HCT116 (cell line): Measurements from ENCODE around the gene KLK5. TPM values are rescaled to one million over a fixed set of nuclear protein-coding genes. Genes with fewer than 3 reads are reported as not detected.

Experiments
- ATAC-seq: fragments of 200-7000 bp; cut with Tn5 transposase; 2 replicates; pipeline ENCODE4 v1.9.1; 2020; ENCODE audit warnings: mild to moderate bottlenecking, moderate library complexity
- BruUV-seq: library from RNA; stranded (reverse); fragments of 400-500 nt; replicated peaks from 2 replicates; lab custom pipeline; 2021; lab: Mats Ljungman, UMichigan
- CTCF ChIA-PET: fragments of 300-600 bp; sonication (Branson Sonifier 250); formaldehyde crosslinking; loops from one replicate; lab custom pipeline; 2021; ENCODE audit warnings: antibody characterized with exemption; lab: Charles Lee
- POLR2A ChIA-PET: fragments of 300-600, 350-600 bp; sonication (Branson Sonifier 250); formaldehyde crosslinking; loops from one replicate; lab custom pipeline; 2021; ENCODE audit warnings: antibody characterized with exemption; lab: Charles Lee
- RAD21 ChIA-PET, 2 experiments: fragments of 300-600 bp; sonication (Branson Sonifier 250); formaldehyde crosslinking; loops; one replicate each; lab custom pipeline; 2023; ENCODE audit warnings: low total read pairs in 2 of 2; ENCODE audit not compliant: uncharacterized antibody in 2 of 2, unreplicated experiment in 2 of 2, low non-redundant PET in 1 of 2; lab: Charles Lee
- DNase-seq: peaks from one replicate; pipeline ENCODE4 v3.0.0-alpha.2; 2010; ENCODE audit warnings: low read depth, low spot score
- H2AFZ ChIP-seq: fragments of 200-600 bp; shearing (Covaris generic), sonication (generic); 2 replicates; pipeline ENCODE4 v1.6.1; 2017; ENCODE audit warnings: low read depth, mixed run types, mixed read lengths, antibody characterized with exemption, low read length; ENCODE audit not compliant: poor library complexity, severe bottlenecking
- H3K27ac ChIP-seq: 2 replicates; pipeline ENCODE4 v1.5.1; 2012; ENCODE audit warnings: low read depth, low read length
- H3K27me3 ChIP-seq: fragments of 200-600 bp; sonication (generic); 2 replicates; pipeline ENCODE4 v1.6.1; 2016; ENCODE audit warnings: mixed run types, low read length, mixed read lengths; ENCODE audit not compliant: insufficient read depth
- H3K36me3 ChIP-seq, 2 experiments: fragments of 200-500 bp in 1 of 2; fragments of 200-600 bp in 1 of 2; sonication (Bioruptor generic) in 1 of 2; sonication (generic) in 1 of 2; 2 replicates each; pipeline versions ENCODE4 v1.5.1 to v1.6.1; 2014 to 2016; ENCODE audit warnings: low read length in 2 of 2, inconsistent platforms in 1 of 2, mixed read lengths in 1 of 2, mixed run types in 1 of 2; ENCODE audit not compliant: insufficient read depth in 2 of 2, control insufficient read depth in 1 of 2
- H3K4me1 ChIP-seq, 2 experiments: fragments of 200-600 bp in 1 of 2; sonication (generic) in 1 of 2; 2 replicates each; pipeline versions ENCODE4 v1.5.1 to v1.6.1; 2012 to 2017; ENCODE audit warnings: low read length in 2 of 2, inconsistent platforms in 1 of 2, mild to moderate bottlenecking in 1 of 2, mixed read lengths in 1 of 2, mixed run types in 1 of 2, moderate library complexity in 1 of 2; ENCODE audit not compliant: insufficient read depth in 2 of 2, control insufficient read depth in 1 of 2
- H3K4me2 ChIP-seq: fragments of 200-600 bp; sonication (generic); 2 replicates; pipeline ENCODE4 v1.6.1; 2017; ENCODE audit warnings: mixed run types, low read length, mixed read lengths
- H3K4me3 ChIP-seq, 2 experiments: fragments of 200-600 bp in 1 of 2; sonication (generic) in 1 of 2; replicated peaks in 1 of 2; 2 replicates each; pipeline ENCODE4 v1.5.1; 2011 to 2016; ENCODE audit warnings: low read length in 2 of 2, control low read depth in 1 of 2, low read depth in 1 of 2, mild to moderate bottlenecking in 1 of 2, mixed read lengths in 1 of 2, mixed run types in 1 of 2
- H3K79me2 ChIP-seq: fragments of 200-600 bp; sonication (generic); 2 replicates; pipeline ENCODE4 v1.6.1; 2017; ENCODE audit warnings: mild to moderate bottlenecking, mixed run types, low read length, moderate library complexity, mixed read lengths; ENCODE audit not compliant: insufficient read depth
- H3K9ac ChIP-seq: fragments of 200-600 bp; sonication (generic); 2 replicates; pipeline ENCODE4 v1.6.1; 2016; ENCODE audit warnings: low read length, mixed read lengths
- H3K9me2 ChIP-seq: fragments of 200-600 bp; sonication (generic), shearing (Covaris generic); 2 replicates; pipeline ENCODE4 v1.6.1; 2017; ENCODE audit warnings: mixed run types, mild to moderate bottlenecking, moderate library complexity; ENCODE audit not compliant: insufficient read depth
- H3K9me3 ChIP-seq, 2 experiments: fragments of 200-500 bp in 1 of 2; fragments of 200-600 bp in 1 of 2; sonication (Bioruptor generic) in 1 of 2; sonication (generic) in 1 of 2; 2 replicates each; pipeline ENCODE4 v1.6.1; 2014 to 2017; ENCODE audit warnings: low read length in 2 of 2, mixed read lengths in 2 of 2, inconsistent platforms in 1 of 2, low read depth in 1 of 2, mild to moderate bottlenecking in 1 of 2, mixed run types in 1 of 2, moderate library complexity in 1 of 2; ENCODE audit not compliant: control insufficient read depth in 1 of 2, insufficient read depth in 1 of 2
- H4K20me1 ChIP-seq: fragments of 200-600 bp; sonication (generic), shearing (Covaris generic); 2 replicates; pipeline ENCODE4 v1.6.1; 2017; ENCODE audit warnings: mixed run types, mild to moderate bottlenecking, moderate library complexity; ENCODE audit not compliant: insufficient read depth
- CTCF ChIP-seq, 3 experiments: fragments of 200-600 bp in 1 of 3; sonication (generic) in 1 of 3; IDR thresholded peaks in 2 of 3; conservative IDR thresholded peaks in 1 of 3; 2 replicates each; pipeline ENCODE4 v1.5.1; 2012 to 2017; ENCODE audit warnings: low read depth in 2 of 3, low read length in 2 of 3, antibody characterized with exemption in 1 of 3, borderline replicate concordance in 1 of 3, control low read depth in 1 of 3, mild to moderate bottlenecking in 1 of 3, mixed read lengths in 1 of 3, mixed run types in 1 of 3, moderate library complexity in 1 of 3; ENCODE audit not compliant: insufficient read depth in 1 of 3
- JUND ChIP-seq: IDR thresholded peaks from 2 replicates; pipeline ENCODE4 v1.6.1; 2012
- MAX ChIP-seq: IDR thresholded peaks from 2 replicates; pipeline ENCODE4 v1.6.1; 2012
- RAD21 ChIP-seq: IDR thresholded peaks from 2 replicates; pipeline ENCODE4 v1.6.1; 2012; ENCODE audit warnings: low read depth, mild to moderate bottlenecking
- REST ChIP-seq: IDR thresholded peaks from 2 replicates; pipeline ENCODE4 v1.6.1; 2012; ENCODE audit warnings: low read depth
- ZFX ChIP-seq: fragments of 450-650 bp; IDR thresholded peaks from 2 replicates; pipeline ENCODE4 v1.6.1; 2017
- intact Hi-C: fragments of 100-400 bp; cut with micrococcal nuclease; formaldehyde crosslinking; loops from 2 replicates; pipeline ENCODE4 v1.10.0; 2022
- total RNA-seq: library from RNA; stranded (reverse); gene quantifications from one replicate; pipeline ENCODE4 v1.2.1, GENCODE V29; 2021; ENCODE audit not compliant: unreplicated experiment

KLK5 gene
- total RNA-seq, 1 experiment from 2014 or later, result 1.2 TPM

GRCh38 chr19:50922317-50922853, 30.5 kb downstream of the KLK5 start:
- H3K79me2 ChIP-seq, result no peaks in the 10 kb centered on the region
- H3K4me1 ChIP-seq, result peaks cover 9 to 16% of the 10 kb centered on the region in 2 experiments; a peak in 3 of 4 replicates
- no peaks in the 10 kb centered on the region for H3K36me3 ChIP-seq
- intact Hi-C loops, result loop anchor here (1.0 to 2.0 kb wide), 4 partner anchors 128 to 385 kb away; no protein-coding TSS in a partner anchor
- peak overlapping the region in 1 of 2 experiments; percentile 12; a peak in 1 of 4 replicates for H3K4me3 ChIP-seq
- H3K9me2 ChIP-seq, result no peaks in the 10 kb centered on the region
- H4K20me1 ChIP-seq, result no peaks in the 10 kb centered on the region
- H2AFZ ChIP-seq, result peak overlapping the region; percentile 91
- peak overlapping the region; percentile 42 for H3K9ac ChIP-seq
- POLR2A ChIA-PET, result interaction anchor here (0.7 to 1.8 kb wide), 8 partner anchors 11 to 125 kb away, joined by 3 to 5 read pairs (median 3); partner anchors contain the start of gene KLK7
- DNase-seq (peak; percentile 84), ATAC-seq (peak; percentile 100)
- H3K9me3 ChIP-seq, result no peaks in the 10 kb centered on the region
- RAD21 ChIA-PET, result interaction anchor here (0.6 to 2.1 kb wide), 16 partner anchors 12 to 219 kb away, joined by 3 to 16 read pairs (median 4); no protein-coding TSS in a partner anchor
- BruUV-seq, result no TSS peak
- peak overlapping the region; percentile 58 for H3K4me2 ChIP-seq
- H3K27me3 ChIP-seq, result no peaks in the 10 kb centered on the region
- TF ChIP-seq CTCF (IDR thresholded peaks at IDR 0.05 in 2 of 3, conservative IDR thresholded peaks at IDR 0.05 in 1 of 3; ENCODE audit: borderline replicate concordance in 1 of 3, insufficient read depth in 1 of 3, low read depth in 2 of 3, low read length in 2 of 3) (peak; percentile 90 to 94 (median 93)), JUND (no peak), RAD21 (peak; percentile 97), ZFX (peak; percentile 27; the same call in 1 of the 2 replicates), MAX (peak; percentile 29; the same call in 1 of the 2 replicates), REST (no peak)
- H3K27ac ChIP-seq, result no peak overlapping the region
- CTCF ChIA-PET, result interaction anchor here (0.6 to 3.1 kb wide), 33 partner anchors 8 to 670 kb away, joined by 3 to 27 read pairs (median 4); partner anchors contain the start of gene CLEC11A
